ENCODE measurements around the gene IL22RA2.
"Not testable (repeated sequence)": the region's sequence is repeated elsewhere in the genome, so short reads cannot be mapped to it uniquely, and the experiment has no call there.

The IL22RA2 gene

DNA sequence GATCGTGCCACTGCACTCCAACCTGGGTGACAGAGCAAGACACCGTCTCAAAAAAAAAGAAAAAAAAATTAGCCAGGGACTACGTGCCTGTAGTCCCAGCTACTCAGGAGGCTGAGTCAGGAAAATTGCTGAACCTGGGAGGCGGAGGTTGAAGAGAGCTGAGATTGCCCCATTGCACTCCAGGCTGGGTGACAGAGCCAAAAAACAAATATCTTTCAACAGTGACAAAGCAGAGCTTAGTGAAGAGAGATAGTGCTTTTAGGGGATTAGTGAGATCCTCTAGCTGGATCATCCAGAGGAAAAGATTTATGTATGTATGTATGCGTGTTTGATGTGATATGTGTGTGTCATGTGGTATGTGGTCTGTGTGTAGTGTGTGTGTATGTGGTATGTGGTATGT is 56.6 kb downstream of the IL22RA2 start:
- FAIRE-seq (no peak), DNase-seq (ENCODE audit: insufficient read length) (no peak)
- TF ChIP-seq POLR2AphosphoS5 (IDR thresholded peaks at IDR 0.05; ENCODE audit: low read depth, low read length) (no peak), TAF1 (IDR thresholded peaks at IDR 0.05; ENCODE audit: borderline replicate concordance, low read depth, low read length) (no peak), POLR2A (IDR thresholded peaks at IDR 0.05; ENCODE audit: low read depth, low read length) (no peak)

GRCh38 chr6:137115658-137116057 is 57.8 kb downstream of the IL22RA2 start:
- no peak for TF ChIP-seq POLR2AphosphoS5 (IDR thresholded peaks at IDR 0.05; ENCODE audit: low read depth, low read length)
- no peak for TF ChIP-seq TAF1 (IDR thresholded peaks at IDR 0.05; ENCODE audit: borderline replicate concordance, low read depth, low read length)
- no peak for TF ChIP-seq POLR2A (IDR thresholded peaks at IDR 0.05; ENCODE audit: low read depth, low read length)
- DNase-seq (ENCODE audit: insufficient read length): no peak
- no peak for FAIRE-seq

GRCh38 chr6:137112067-137112355 is 61.4 kb downstream of the IL22RA2 start:
- no peak for FAIRE-seq
- TF ChIP-seq TAF1 (IDR thresholded peaks at IDR 0.05; ENCODE audit: borderline replicate concordance, low read depth, low read length) (no peak), POLR2AphosphoS5 (IDR thresholded peaks at IDR 0.05; ENCODE audit: low read depth, low read length) (no peak), POLR2A (IDR thresholded peaks at IDR 0.05; ENCODE audit: low read depth, low read length) (no peak)
- no peak for DNase-seq (ENCODE audit: insufficient read length)

DNA sequence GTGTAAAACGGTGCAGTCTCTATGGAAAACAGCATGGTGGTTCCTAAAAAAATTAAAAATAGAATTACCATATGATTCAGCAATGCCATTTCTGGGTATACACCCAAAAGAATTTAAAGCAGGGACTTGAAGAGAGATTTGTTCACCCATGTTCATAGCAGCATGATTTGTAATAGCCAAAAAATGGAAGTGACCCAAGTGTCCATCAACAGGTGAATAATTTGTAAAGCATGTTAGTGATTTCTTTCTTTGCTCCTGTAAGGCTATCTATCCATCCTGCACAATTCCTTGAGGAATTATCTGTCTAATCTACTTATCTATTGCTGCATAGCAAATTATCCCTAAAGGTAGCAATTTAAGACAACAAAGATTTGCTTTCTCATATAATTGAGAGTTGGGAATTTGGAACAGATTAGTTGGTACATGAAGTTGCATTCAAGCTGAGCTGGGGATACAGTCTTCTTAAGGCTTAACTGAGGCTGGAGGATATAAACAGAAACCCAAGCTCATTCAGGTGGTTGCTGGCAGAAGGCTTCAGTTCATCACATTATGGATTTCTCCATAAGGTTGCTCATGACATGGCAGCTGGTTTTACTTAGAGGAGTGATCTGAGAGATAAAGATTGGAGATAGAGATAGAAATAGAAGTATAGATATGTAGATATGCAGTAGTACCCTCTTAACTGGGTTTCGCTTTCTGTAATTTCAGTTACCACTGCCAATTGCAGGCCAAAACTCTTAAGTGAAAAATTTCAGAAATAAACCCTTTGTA is 62.0 kb downstream of the IL22RA2 start:
- no peak for TF ChIP-seq POLR2A (IDR thresholded peaks at IDR 0.05; ENCODE audit: low read depth, low read length)
- no peak for TF ChIP-seq TAF1 (IDR thresholded peaks at IDR 0.05; ENCODE audit: borderline replicate concordance, low read depth, low read length)
- TF ChIP-seq POLR2AphosphoS5 (IDR thresholded peaks at IDR 0.05; ENCODE audit: low read depth, low read length): no peak
- no peak for FAIRE-seq
- no peak for DNase-seq (ENCODE audit: insufficient read length)

- DNase-seq (ENCODE audit: insufficient read length) (no peak), FAIRE-seq (no peak)
Measured at GRCh38 chr6:137107767-137108105, 65.7 kb downstream of the IL22RA2 start.

GRCh38 chr6:137107047-137107766 is 66.2 kb downstream of the IL22RA2 start:
- FAIRE-seq; DNase-seq (ENCODE audit: insufficient read length): not testable (repeated sequence)

More at GRCh38 chr6:137107767-137108105, 65.7 kb downstream of the IL22RA2 start:
- TF ChIP-seq POLR2AphosphoS5 (IDR thresholded peaks at IDR 0.05; ENCODE audit: low read depth, low read length) (no peak), TAF1 (IDR thresholded peaks at IDR 0.05; ENCODE audit: borderline replicate concordance, low read depth, low read length) (no peak), POLR2A (IDR thresholded peaks at IDR 0.05; ENCODE audit: low read depth, low read length) (no peak)

GRCh38 chr6:137106183-137106582 is 67.3 kb downstream of the IL22RA2 start:
- no peak for DNase-seq (ENCODE audit: insufficient read length)
- no peak for TF ChIP-seq POLR2A (IDR thresholded peaks at IDR 0.05; ENCODE audit: low read depth, low read length)
- no peak for TF ChIP-seq TAF1 (IDR thresholded peaks at IDR 0.05; ENCODE audit: borderline replicate concordance, low read depth, low read length)
- no peak for TF ChIP-seq POLR2AphosphoS5 (IDR thresholded peaks at IDR 0.05; ENCODE audit: low read depth, low read length)
- peak; percentile 92 for FAIRE-seq

DNA sequence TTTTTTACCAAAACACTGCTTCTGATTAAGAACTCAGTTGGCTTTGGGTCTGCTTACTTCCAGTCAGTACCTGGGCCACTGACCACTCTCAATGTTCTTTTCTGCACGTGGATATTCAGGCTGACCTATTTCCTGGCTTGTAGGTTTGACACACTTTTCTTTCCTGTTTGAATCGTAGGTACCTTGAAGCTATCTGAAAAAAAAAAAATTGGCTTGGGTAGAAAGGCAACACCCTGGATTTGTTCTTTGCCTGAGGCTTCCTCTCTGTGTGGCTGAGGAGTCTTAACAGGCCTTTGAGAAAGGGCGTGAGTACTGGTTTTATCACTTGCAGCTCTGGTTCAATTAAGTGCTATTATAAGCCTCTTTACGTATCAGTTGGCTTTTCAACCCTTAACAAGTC is 68.1 kb downstream of the IL22RA2 start:
- DNase-seq (ENCODE audit: insufficient read length) (no peak), FAIRE-seq (peak; percentile 76)
- no peak for TF ChIP-seq POLR2A (IDR thresholded peaks at IDR 0.05; ENCODE audit: low read depth, low read length)
- no peak for TF ChIP-seq POLR2AphosphoS5 (IDR thresholded peaks at IDR 0.05; ENCODE audit: low read depth, low read length)
- no peak for TF ChIP-seq TAF1 (IDR thresholded peaks at IDR 0.05; ENCODE audit: borderline replicate concordance, low read depth, low read length)

- no peak for TF ChIP-seq TAF1 (IDR thresholded peaks at IDR 0.05; ENCODE audit: borderline replicate concordance, low read depth, low read length)
- no peak for TF ChIP-seq POLR2AphosphoS5 (IDR thresholded peaks at IDR 0.05; ENCODE audit: low read depth, low read length)
- TF ChIP-seq POLR2A (IDR thresholded peaks at IDR 0.05; ENCODE audit: low read depth, low read length): no peak
- DNase-seq (ENCODE audit: insufficient read length): no peak
- no peak for FAIRE-seq
Measured at GRCh38 chr6:137104926-137105325, 68.5 kb downstream of the IL22RA2 start.

DNA sequence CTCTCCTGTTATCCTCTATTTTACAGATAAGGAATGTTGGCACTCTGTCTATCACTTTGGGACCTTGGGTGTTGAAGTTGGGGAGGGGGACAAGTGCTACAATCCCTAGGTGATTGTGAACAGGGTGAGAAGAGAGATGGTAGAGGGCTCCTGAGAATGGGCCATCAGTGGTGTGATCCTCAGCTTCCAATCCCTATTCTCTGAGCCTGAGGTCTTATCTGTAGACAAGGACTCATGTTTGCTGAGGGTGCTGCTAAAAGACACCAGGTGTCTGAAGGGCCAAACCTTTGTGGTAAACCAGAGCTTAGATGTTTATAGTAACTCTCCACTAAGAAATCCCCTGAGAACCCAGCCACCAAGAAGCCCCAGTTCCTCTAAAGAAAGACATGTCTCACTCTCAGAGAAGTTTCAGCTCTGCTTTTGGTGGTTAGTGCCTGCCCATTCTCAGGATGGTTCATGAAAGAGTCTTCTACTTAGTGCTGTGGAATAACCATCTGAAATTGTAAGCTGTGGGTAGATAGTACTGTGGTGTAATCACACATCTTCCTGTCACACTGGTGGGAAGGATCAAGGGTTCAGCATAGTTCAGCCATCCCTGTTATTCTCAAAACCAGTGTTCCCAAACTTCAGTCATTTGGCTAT is 70.5 kb downstream of the IL22RA2 start:
- DNase-seq (ENCODE audit: insufficient read length) (no peak), FAIRE-seq (peak; percentile 98)
- TF ChIP-seq TAF1 (IDR thresholded peaks at IDR 0.05; ENCODE audit: borderline replicate concordance, low read depth, low read length) (no peak), POLR2AphosphoS5 (IDR thresholded peaks at IDR 0.05; ENCODE audit: low read depth, low read length) (no peak; the same call in 1 of the 2 replicates), POLR2A (IDR thresholded peaks at IDR 0.05; ENCODE audit: low read depth, low read length) (no peak)

GRCh38 chr6:137102050-137102848 is 71.2 kb downstream of the IL22RA2 start:
- TF ChIP-seq TAF1 (IDR thresholded peaks at IDR 0.05; ENCODE audit: borderline replicate concordance, low read depth, low read length) (no peak), POLR2AphosphoS5 (IDR thresholded peaks at IDR 0.05; ENCODE audit: low read depth, low read length) (no peak), POLR2A (IDR thresholded peaks at IDR 0.05; ENCODE audit: low read depth, low read length) (no peak)
- DNase-seq (ENCODE audit: insufficient read length) (no peak), FAIRE-seq (no peak)
